Left lobe of liver (tissue), 2 donors: ENCODE results near the gene EGFR. TPM values are rescaled to one million over a fixed set of nuclear protein-coding genes. Genes with fewer than 3 reads are reported as not detected.

ENCODE experiments used
- ATAC-seq: fragments of 200-7000 bp; cut with Tn5 transposase; one replicate; pipeline ENCODE4 v1.9.1; 2020; ENCODE audit warnings: mild to moderate bottlenecking, moderate library complexity
- DNase-seq: peaks from one replicate; pipeline ENCODE4 v3.0.0-alpha.2; 2020; ENCODE audit warnings: low spot score
- total RNA-seq: library from RNA; stranded (reverse); gene quantifications from one replicate; pipeline ENCODE4 v1.2.1, GENCODE V29; 2021
- donor health status: DM: no; HTN: no; CAD: no; lungs with moderate emphysema.
- donor health status: DM: no; HTN: yes; CAD: no.

The EGFR gene
- total RNA-seq, 1 donor from 2014 or later: 90.5 TPM

GRCh38 chr7:55099066-55099820 is 80.4 kb downstream of the EGFR start:
- DNase-seq (no peak), ATAC-seq (peak; percentile 61)

DNA sequence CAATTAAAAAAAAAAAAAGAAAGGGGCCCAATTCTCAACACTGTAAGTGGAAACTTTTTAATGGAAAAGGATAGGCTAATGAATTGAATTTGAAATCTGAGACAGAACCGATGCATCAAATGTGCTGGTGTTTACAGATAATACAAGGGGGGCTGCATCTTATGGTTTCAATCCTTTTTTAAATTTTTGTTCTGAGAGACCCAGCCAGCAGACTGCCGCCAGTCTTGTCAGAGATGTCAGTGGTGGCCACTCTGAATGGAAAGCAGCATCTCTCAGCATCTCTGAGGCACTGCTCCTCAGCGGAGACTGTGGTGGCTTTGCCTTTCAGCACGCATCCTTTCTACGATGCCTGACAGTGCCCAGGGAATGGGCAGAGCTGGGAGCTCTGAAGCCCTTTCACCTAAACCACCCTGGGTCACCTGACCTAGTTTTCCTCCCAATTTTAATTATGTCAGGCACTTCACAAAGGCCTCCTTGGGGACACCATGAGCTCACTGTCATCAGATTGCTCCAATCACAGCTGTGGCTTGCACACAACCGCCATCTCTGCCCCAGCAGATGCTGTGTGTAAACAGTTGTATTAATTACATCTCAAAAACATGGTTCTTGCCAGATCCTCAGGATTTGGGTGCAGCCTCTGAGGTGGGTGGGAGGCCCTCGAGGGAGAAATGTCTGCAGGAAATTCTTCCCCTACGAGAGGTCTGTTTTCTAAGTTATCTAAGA is 81.2 kb downstream of the EGFR start:
- ATAC-seq (no peak), DNase-seq (no peak)

- ATAC-seq (peak; percentile 33), DNase-seq (no peak)
Measured at GRCh38 chr7:55100544-55101327, 81.9 kb downstream of the EGFR start.

GRCh38 chr7:55101359-55101758 is 82.5 kb downstream of the EGFR start:
- ATAC-seq (no peak), DNase-seq (no peak)

DNA sequence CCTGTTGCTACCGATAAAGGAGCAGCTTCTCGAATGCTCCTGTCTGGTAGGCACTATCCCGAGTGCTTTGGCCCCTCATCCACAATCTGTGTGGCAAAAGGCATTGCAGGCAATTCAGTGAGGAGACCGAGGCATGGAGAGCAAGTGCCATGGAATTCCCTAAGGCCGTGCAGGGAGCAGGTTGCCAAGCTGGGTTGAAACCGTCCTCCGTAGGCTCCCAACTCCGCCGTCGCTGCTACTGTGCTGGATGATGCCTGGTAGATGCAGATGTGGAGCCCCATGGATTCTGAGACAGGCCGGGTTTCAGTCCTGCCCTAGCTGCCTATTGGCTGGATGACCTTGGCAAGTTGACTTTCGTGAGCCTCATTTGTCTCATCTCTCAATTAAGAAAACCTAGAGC is 85.3 kb downstream of the EGFR start:
- DNase-seq: no peak
- ATAC-seq: no peak

GRCh38 chr7:55104712-55105433 is 86.1 kb downstream of the EGFR start:
- DNase-seq (no peak), ATAC-seq (no peak)

GRCh38 chr7:55105952-55106351 is 87.1 kb downstream of the EGFR start:
- no peak for DNase-seq

DNA sequence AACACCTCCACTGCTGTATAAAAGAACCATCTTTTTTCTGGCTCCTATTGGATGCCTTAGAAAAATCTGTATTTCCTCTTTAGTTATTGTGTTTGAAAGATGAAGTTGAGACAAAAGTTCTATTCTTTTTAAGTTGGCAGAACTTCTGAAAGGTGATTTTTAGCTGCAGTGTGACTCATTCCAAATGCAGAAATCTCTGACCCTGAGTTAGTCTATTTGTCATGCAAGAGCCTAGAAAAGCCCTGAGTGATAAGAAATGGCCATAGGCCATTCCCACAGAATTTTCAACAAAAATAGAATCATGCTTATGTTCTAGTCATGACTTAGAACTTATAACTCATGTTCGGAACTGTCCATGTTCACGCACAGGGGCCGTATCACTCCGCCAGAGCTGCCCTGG is 89.1 kb downstream of the EGFR start:
- DNase-seq: no peak

More at GRCh38 chr7:55105952-55106351, 87.1 kb downstream of the EGFR start:
- peak; percentile 16 for ATAC-seq

GRCh38 chr7:55108401-55108800 is 89.6 kb downstream of the EGFR start:
- ATAC-seq: no peak
- no peak for DNase-seq

More for the DNA sequence above, 89.1 kb downstream of the EGFR start:
- no peak for ATAC-seq

- DNase-seq: no peak
- ATAC-seq: no peak
Measured at GRCh38 chr7:55108818-55109217, 90.0 kb downstream of the EGFR start.

- ATAC-seq (no peak), DNase-seq (no peak)
Measured at GRCh38 chr7:55109404-55110167, 90.8 kb downstream of the EGFR start.

DNA sequence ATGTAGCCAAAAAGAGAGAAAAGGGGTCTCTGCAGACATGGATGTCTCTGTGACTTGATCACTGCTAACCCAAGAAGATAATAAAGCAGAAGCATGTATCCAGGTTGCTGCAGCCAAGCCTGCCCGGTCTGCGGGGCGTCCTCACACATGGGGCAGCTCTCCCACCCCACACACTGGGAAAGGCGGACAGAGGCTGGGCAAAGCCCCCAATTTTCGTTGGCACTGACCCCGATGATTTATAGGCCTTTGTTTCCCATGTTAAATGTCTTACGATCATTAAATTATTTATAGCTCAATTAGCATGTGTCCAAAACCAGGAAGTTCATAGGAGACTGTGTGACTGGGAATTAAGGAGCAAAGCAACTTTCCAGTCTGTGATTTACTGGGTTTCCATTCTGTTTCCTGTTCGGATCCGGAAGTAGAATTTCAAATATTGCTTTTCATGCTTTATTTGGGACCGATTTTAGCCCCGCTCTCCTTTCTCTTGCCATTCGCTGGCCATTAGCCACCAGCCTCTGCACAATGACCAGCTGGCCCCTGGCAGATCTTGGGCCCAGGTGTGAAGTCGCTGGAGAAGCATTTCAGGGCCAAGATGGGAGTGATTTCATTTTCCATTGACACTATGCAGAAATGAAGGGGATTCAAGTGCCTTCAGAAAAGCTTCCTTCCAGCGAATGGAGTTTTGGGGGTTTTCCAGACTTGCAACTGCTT is 91.6 kb downstream of the EGFR start:
- DNase-seq (no peak), ATAC-seq (no peak)

- DNase-seq (no peak), ATAC-seq (no peak)
Measured at GRCh38 chr7:55110993-55111361, 92.2 kb downstream of the EGFR start.

- DNase-seq (no peak), ATAC-seq (no peak)
Measured at GRCh38 chr7:55112056-55112455, 93.2 kb downstream of the EGFR start.

- no peak for ATAC-seq
- no peak for DNase-seq
Measured at GRCh38 chr7:55113760-55114540, 95.1 kb downstream of the EGFR start.

GRCh38 chr7:55117286-55117685 is 98.5 kb downstream of the EGFR start:
- DNase-seq (no peak), ATAC-seq (no peak)

DNA sequence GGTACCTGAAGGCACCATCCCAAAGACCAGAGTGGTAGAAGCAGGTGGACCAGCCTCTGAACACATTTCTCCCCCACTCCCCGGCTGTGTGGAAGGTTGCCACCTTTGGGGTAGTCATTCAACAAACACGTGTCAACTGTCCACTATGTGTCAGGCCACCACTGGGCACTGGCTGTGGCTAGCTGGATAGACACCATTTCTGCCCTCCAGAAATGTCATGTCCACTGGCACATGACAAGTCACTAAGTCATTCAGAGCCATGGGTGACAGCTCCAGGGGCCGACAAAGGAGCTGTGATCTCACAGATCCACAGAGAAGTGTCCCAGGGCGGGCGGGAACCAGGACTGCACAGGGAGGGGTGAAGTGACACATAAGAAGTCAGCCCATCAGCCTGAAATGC is 99.6 kb downstream of the EGFR start:
- ATAC-seq (no peak), DNase-seq (no peak)

GRCh38 chr7:55119571-55119970 is 100.8 kb downstream of the EGFR start:
- no peak for ATAC-seq
- no peak for DNase-seq

DNA sequence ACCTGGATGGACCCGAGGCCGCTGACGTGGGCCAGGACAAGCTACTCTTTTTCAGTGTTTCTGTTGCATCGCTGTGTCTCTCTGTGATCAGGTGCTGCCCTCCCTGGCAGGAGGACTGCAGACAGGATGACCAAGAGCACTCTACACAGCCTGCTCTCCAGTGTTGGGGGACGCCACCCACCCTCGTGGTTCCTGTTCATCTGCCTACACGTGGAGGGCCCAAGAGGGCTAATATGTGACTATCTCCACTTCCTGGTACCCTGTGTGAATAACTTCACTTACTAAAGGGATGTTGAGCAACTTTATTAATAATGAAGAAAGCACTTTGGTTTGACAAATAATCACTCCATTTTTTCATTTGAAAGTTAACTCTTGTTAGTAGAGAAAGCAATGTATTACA is 101.3 kb downstream of the EGFR start:
- ATAC-seq (peak; percentile 14), DNase-seq (no peak)
